Stimulated activated CD8-positive, alpha-beta memory T cell treated with anti-CD3 and anti-CD28 coated beads, Interleukin-15, amount 100 ng/mL, for 48 hours (primary cell): ENCODE measurements around the gene DGCR6L.
"Not testable (repeated sequence)": the region's sequence is repeated elsewhere in the genome, so short reads cannot be mapped to it uniquely, and the experiment has no call there.

Experiments
- DNase-seq, 2 donors: peaks; one replicate each; pipeline ENCODE4 v3.0.0-alpha.2; 2020; ENCODE audit warnings: low read depth in 2 of 2

Gene DGCR6L

DNA sequence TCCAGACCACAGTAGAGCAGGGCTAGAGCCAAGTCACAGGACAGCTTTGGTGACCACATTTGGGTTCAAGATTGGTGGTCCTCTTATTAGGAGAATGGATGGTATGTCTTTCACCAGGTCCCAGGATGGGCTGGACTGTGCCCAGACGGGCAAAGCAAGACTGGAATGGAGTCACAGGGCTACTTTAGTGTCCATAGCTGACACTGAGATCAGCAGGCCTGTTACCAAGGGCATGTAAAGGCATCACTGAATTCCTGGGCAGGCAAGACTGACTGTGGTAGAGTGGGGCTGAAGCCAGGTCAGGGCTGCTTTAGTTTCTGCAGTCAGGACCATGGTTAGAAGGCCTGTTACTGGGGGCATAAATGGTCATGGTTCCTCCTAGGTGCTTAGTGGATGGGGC lies 6.1 kb upstream of the DGCR6L start:
- not testable (repeated sequence) for DNase-seq

DNA sequence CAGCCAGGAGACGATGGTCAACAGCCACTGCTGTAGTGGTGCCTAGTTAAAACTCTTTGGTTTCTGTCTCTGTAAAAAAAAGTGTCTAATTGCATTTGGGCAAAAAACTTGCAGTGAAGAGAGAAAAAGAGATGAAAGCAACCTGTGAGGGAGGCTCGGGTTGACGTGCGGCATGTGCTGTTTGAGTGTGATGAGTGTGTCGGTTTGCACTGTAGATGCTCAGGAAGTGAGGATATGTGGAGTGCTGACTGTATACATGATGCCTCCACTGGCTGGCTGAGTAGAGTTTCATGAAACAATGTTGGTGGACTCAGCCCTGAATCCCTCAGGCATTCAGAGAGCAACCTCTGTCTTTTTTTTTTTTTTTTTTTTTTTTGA lies 4.3 kb upstream of the DGCR6L start:
- peak; percentile 32 to 40 for DNase-seq

DNA sequence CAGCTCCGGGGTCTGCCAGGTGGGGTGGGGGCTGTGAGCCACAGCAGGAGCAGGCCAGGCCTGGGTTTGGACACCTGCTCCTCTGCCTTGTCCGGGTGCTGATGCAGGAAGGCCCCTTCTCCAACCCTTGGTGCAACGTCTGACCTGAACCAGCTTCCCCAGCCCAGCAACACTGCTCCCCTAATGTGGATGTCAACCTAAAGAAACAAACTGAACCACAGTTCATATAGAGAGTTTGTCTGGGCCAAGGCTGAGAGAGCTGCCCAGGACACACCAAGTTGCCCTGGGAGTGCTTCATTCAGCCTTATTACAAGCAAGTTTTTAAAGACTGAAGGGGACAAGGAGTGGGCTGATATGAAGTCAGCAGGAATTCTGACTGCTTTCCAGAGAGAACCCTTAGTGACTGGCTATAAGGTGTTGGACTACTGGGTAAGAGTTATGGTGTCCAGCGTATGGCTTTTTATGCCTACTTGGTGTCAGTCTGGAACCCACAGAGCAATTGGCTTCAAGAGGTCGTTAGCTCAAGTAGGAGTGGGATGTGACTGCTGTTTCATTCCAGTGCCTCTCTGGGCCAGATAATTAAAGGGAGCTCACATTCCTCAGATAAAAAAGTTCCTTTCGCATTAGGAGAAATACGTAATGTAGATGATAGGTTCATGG lies 1.8 kb upstream of the DGCR6L start:
- DNase-seq: not testable (repeated sequence)

DNA sequence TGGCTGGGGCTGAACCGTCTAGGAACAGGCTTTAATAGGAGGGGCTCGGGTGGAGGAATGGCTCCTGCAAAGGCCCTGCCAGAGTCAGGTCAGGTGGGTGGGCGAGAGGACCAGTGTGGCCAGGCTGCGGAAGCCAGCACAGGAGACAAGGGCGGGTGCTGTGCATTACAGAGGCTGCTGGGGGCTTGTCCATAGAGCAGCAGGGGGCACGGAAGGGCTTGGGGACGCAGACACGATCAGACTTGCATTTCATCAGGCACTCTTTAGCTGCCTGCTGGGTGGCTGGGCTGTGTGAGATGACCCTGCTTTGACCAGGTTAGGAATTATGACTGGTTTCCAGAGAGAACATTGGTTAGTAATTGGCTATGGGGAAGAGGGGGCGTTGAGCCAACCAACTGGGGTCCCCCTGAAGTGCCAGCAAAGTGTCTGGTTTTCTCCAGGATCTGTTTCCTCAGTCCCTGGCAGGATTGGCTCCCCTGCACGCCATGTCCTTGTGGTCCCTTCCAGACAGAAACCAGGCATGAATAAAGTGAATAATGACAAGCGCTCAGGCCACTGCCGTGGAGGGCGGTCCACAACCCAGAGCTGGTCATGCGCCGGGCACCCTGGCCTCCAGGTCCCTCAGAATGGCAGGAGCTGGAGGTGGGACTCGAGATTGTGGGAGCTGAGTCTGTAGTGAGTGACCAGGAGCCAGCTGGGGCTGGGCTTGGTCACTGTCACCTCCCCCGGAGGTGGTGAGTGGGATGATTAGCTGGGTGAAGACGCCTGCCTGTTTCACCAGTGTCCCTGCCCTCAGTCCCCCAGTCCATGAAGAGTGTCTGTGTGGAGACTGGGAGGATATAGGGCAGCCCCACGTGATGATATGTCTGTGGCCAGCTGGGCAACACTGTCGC lies 1.0 kb upstream of the DGCR6L start:
- DNase-seq: not testable (repeated sequence)

DNA sequence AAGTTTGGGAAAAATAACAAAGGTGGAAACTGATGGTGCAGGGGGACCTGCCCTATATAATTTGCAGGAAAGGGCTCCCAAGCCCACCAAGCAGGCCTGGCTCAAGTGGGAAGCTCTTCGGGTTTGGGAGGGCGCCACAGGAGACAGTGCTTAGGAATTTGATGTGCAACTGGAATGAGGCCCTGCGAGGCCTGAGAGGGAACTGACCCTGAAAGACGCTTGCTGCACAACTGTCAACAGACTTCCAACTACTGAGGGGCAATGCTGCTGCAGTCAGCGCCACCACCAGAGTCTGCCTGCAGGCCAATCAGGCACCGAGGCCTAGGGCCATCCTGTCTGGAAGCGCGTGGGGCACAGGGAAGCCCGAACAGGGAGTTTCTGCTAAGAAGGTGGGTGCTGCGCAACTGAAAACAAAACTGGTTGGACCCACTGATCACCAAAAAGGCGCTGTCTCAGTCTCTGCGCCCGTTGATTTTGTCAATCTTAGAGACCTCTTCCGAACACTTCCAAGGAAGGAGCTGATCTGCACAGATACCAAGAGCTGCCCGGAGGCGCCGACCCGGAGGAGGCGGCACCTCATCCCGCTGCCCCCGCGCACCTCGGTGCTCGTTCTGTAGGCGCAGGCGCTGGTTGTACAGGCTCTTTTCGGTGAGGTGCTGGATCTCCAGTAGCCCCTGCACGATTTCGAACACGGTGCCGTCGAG lies 667 bp downstream of the DGCR6L start:
- no peak for DNase-seq

DNA sequence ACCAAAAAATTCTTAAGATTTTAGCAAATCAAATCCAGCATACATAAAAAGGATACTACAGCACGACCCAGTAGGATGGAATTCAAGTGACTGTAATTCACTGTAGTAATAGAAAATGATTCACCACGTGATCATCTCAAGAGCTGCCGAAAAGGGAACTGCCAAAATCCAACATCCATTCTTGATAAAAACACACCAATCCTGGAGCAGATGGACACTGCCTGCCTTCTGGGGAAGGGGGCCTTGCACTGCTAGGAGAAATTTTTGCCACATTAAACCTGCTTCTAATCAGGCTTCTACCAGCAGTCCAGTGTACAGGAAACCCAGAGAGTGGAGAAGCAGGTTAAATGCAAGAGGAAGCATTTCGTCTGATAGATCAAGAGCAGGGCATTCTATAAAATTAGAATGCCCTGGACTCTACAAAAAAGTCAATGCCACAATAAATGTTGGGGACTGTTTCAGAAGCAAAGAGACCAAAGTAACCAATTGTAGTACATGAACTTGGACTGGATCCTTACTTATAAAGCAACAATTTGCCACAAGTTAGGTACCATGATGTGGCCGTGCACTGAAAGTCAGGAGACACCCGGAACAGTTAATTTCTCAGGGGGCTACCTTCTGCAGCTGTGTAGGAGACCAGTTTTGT lies 1.7 kb downstream of the DGCR6L start:
- DNase-seq: not testable (repeated sequence)

DNA sequence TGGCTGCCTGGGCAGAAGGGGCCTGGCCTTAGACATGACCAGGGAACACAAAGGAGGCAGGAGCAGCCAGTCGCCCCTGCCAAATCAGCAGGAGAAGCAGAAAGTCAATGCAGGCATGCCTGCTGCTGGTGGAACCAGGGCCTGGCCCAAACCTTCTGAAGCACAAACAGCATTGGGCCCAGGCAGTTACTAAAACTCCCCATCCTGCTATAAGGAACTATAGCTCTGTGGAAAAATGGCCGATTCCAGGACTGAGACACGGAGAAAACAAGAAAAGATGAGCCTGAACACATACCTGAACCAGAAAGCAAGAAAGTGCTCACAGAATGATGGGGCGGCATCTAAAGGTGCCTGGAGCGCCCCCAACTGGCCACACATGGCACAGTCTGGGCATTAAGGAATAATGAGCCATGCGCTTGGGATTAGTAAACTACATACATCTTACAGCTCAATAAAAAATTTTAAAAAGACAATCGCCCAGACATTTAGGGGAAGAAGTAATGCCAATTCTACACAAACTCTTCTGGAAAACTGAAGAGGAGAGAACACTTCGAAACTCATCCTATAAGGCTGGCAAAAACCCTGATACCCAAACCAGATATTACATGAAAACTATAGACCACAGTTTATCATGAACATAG lies 2.3 kb downstream of the DGCR6L start:
- DNase-seq: not testable (repeated sequence)

DNA sequence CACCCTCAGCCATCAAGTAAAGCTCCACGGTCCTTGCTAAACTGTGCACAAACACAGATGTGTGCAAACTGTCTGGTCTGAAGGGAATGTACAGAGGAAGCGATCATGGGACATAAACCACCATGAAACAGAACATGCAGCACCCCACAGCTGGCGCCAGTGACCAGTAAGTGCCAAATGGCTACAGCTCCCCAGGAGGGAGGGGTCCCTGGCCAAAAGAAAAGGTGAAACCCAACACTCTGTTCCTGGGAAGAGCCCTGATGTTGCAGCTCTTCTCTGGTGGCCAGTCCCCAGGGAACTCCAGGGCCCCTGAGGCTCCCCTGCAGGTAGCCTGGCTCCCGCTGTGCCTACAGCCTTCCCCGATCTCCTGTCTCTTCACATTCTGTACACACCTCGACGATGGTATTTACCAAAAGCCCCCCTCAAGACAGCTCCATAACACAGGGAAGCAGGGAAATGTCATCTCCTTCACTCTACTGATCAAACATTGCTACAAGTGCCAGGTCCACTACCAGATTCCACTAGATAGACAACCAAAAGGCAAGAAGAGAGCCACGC lies 2.9 kb downstream of the DGCR6L start:
- no peak for DNase-seq

DNA sequence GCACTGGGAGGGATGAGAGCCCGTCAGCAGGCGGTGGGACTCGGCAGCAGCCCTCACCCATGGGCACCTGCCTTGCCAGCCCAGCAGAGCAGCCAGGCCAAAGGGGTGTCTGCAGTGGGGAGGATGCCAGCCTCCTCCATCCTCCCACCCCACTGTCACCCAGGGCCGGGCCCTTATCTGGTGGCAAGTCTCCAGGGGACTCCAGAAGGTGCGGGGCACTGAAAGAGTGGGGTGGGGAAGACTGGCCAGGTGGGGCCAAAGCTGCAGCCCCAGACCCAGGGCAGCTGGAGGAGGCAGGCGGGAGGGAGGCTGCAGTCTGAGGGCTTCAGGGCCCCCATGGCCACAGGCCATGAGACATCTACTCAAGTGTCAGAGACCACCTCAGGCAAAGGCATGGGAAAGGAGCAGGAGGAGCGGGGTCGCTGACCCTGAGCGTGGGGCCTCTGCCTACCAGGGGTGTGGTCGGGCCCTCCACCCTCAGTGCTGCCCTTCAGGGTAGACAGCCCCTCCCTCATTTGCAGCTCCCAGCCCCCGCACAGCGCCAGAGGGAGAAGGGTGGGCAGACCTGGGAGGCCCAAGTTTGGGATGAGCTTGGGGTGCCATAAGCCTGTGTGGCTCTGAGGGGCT lies 3.5 kb downstream of the DGCR6L start:
- no peak for DNase-seq

DNA sequence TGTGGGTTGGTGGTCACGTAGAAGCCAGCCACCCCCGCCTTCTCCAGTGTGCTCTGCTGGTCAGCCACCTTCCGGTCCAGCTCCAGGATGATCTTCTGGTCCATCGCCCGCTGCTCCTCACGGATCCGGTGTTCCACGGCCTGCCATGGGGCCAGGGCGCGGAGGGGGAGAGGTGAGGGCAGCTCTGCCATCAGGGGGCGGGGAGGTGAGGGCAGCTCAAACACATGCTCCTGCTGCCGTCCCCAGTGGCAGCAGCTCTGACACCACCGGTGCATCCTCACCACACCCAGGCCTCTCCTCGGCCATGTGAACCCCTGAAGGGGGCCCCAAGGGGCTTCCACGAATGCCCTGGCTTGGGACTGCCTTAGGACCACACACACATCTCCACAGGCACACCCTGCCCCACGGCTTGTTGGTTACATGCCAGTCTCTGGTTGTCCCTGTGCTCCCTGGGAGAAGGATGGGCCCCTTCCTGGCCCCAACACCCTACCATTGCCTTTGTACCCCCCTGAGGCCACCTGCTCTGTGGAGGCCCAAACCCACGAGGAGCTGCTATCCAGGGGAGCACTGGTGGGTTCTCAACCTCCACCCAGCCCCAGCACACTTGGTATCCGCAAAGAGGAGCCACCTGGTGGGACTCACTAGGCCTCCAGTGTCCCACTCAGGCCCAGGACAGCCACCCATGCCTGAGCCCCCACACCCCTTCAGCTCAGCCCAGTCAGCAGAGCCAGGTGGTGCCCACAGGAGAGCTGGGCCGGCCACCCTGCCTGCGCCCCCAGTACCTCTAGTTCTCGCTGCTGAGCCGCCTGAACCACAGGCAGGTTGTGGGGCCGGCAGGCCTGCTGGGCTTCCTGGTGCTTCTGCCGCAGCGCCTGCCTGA lies 4.3 kb downstream of the DGCR6L start:
- DNase-seq: no peak

DNA sequence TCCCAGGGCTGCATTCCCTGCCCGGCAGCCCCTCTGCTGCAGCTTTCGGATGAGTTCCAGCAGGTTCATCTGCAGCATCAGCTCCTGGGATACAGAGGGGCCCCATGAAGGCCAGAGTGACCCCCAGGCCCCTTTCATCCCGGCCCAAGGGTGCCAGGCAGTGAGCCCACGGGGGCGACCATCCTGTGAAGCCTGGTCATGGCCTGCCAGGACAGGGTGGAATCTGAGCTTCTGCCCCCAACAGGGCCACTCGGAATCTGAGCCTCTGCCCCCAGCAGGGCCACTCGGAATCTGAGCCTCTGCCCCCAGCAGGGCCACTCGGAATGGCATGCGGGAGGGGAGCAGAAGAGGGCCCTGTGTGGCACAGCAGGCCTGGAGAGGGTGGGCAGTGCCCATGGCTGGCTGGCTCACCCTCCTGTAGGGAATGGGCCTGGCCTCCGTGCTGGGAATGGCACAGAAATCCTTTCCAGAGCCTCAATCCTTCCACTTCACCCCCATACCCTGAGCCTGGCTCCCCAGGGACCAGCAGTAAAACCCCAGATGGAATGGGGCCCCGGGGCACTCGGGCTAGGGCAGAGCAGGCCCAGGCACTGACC lies 5.0 kb downstream of the DGCR6L start:
- not testable (repeated sequence) for DNase-seq

DNA sequence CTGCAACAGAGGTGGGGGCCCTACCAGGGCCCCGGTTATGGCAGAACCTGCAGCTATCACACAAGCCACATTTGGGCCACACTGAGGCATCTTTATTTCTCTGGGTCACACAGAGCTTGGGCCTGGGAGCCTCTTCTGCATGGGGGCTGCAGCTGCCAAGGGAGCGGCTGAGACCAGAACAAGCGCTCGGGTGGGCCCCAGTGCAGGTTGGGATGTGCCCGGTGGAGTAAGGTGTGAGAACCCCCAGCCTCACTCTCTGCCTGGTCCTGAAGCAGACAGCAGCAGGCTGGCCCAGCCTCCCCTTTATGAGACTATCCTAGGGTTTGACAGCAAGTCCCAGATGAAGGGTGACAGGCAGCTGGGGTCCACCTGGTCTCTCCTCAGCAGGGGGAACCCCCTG lies 5.7 kb downstream of the DGCR6L start:
- not testable (repeated sequence) for DNase-seq

DNA sequence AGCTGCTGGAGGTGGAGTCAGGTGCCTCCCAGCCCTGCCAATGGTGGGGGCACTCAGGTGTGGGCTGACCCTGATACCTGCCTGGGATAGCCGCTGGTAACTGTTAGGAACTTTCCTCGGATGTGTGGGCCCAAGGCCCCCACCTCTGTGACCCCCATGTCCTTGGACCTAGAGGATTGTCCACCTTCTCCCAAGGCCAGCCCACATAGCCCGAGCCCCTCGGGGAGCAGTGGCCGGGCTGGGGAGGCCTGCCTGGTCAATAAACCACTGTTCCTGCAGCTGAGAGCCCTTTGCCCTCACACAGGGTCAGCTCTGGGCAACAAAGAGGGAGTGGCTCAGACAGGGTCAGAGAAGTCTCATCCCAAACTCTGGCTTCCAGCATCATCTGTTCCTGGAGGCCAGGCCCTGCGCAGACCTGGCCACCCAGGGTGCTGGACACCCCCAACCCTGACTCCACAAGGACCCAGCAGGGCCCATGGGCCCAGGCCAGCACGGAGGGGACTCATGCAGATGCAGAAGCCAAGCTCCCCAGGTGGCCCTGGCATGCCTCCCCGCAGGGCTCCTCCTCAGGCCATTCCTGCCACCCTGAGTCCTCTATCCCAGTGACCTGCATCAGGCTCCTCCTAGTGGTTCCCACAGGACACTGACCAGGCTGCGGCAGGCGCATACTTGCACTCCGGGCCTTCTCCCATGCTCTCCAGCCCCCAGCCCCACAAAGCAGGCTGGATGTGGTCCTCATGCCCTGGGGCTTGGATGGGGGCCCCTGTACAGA lies 6.4 kb downstream of the DGCR6L start:
- DNase-seq: not testable (repeated sequence)

DNA sequence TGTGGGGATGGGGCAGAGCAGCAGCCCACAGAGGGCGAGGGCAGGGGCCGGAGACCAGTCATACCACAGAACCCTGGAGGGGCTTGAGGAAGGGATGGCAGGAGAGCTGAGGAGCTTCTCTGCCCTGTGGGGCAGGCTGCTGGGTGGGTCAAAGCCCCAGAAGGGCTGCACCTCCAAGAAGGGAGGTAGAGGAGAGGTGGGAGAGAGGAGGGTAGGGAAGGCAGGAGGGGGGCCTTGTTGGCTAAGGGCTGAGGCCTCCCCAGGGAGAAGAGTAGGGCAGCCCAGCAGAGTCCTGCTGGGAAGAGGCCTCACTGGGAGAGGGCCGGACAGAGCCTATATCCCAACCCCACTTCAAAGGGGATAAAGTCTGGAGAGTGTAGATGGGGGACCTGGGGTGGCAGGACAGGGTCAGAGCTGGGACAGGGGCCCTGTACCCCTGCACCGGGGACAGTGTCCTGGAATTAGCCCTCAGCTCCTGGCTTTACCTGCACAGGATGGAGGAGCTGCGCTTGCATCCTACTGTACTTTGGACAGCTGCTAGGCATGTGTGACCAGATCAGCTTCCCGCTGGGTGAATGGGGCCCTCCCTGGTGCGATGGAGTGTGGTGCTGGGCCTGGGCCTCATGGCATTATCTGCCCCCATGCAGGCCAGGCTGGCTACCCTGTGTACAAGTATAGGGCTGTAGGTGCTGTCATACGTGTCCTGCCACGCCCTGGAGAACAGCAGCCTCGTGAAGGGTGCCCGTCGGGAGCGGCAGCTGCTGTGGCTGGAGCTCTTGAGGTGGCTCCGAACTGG lies 7.3 kb downstream of the DGCR6L start:
- DNase-seq: no peak

DNA sequence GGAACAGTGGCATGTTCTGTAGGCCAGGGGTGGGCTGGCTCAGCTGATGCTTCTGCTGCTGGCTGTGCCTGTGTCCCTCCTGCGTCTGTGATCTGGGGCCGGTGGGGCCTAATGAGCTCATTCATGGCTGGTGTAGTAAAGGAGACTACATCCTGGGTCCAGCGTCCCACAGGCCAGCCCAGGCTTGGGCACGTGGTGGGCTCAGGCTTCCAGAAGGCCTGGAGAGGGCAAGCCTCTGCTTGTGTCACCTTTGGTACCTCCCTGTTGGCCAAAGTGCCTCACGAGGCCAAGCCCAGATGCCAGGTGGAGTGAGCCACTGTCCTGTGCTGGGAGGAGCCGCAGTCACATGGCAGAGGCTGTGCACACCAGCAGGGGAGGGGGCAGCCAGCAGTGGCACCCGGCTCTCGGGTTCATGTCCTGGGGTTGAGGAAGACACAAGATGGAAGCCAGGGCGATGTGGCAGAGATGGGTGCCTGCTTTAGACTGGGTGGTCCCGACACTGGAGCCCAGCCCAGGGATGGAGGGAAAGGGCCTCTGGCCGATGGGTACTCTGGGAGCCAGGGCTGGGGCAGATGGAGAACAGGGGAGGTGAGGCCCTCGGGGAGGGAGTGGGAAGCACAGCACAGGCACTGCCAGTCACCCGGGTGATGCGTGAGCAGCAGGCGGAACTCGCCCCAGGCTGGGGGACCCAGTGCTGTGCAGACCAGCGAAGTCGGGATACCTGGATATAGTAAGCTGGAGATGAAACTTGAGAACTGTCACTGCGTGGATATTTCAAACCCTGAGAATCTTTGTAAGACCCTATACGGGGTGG lies 8.4 kb downstream of the DGCR6L start:
- DNase-seq: not testable (repeated sequence)

DNA sequence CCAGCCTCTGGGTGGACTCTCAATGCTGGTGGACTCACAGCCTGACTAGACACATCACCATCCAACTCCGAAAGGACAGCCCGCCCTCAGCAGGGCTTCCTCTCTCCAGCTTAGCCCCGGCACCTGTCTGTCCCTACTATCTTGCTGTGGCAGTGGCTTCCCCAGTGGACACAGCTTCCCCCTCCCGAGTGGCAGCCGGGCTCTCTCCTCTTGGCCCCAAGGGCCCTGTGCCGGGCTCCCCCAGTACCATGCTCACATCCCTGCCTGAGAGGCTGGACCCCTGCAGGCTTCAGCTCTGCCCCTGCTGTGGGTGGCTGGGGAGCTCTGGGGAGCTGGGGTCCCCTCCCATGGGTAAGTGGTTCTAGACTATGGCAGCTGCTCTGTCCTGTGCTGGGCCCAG lies 9.1 kb downstream of the DGCR6L start:
- not testable (repeated sequence) for DNase-seq

DNA sequence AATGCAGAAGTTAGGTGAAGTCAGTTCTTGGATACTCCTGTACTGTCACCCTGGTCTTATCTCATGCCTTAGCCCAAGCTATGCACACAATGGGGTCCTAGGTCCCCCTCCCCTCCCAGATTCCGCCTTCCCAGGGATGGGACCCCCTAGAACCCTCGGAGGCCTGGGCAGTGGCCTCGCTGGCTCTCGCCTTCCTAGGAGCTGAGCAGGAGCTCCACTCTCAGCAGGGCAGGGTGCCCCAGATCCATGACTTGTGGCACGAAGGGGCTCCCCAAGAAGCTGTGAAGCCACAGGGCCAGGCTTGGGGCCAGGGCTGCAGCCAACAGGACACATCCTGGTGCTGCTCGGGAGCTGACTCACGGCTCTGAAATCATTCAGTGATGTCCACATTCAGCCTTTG lies 9.7 kb downstream of the DGCR6L start:
- DNase-seq: not testable (repeated sequence)
